HG03521 (cell line): Measurements from ENCODE around the gene CHTOP.
"Not testable (repeated sequence)": the region's sequence is repeated elsewhere in the genome, so short reads cannot be mapped to it uniquely, and the experiment has no call there.

ENCODE experiments used
- ATAC-seq: cut with Tn5 transposase; IDR thresholded peaks from one replicate; pipeline ENCODE4 v1.9.1; 2021; ENCODE audit warnings: mild to moderate bottlenecking, moderate library complexity; ENCODE audit not compliant: unreplicated experiment

Gene CHTOP

GRCh38 chr1:153630384-153630783 is 3.5 kb upstream of the CHTOP start:
- no peak for ATAC-seq

- ATAC-seq, result no peak
Measured at GRCh38 chr1:153631047-153632022, 2.5 kb upstream of the CHTOP start.

GRCh38 chr1:153633161-153633753 is 609 bp upstream of the CHTOP start:
- ATAC-seq, result no peak

- no peak for ATAC-seq
Measured at GRCh38 chr1:153635872-153636271, 2.0 kb downstream of the CHTOP start.

- ATAC-seq, result no peak
Measured at GRCh38 chr1:153636312-153636711, 2.4 kb downstream of the CHTOP start.

GRCh38 chr1:153638261-153638660 is 4.4 kb downstream of the CHTOP start:
- ATAC-seq, result no peak

- ATAC-seq, result no peak
Measured at GRCh38 chr1:153639280-153639679, 5.4 kb downstream of the CHTOP start.

- not testable (repeated sequence) for ATAC-seq
Measured at GRCh38 chr1:153640213-153640612, 6.3 kb downstream of the CHTOP start.

GRCh38 chr1:153640861-153641260 is 7.0 kb downstream of the CHTOP start:
- ATAC-seq, result no peak

- no peak for ATAC-seq
Measured at GRCh38 chr1:153642161-153642560, 8.3 kb downstream of the CHTOP start.

GRCh38 chr1:153643100-153643499 is 9.2 kb downstream of the CHTOP start:
- ATAC-seq, result no peak

- no peak for ATAC-seq
Measured at GRCh38 chr1:153643816-153644215, 9.9 kb downstream of the CHTOP start.

GRCh38 chr1:153646672-153647345 is 12.9 kb downstream of the CHTOP start:
- ATAC-seq, result no peak

- ATAC-seq, result no peak
Measured at GRCh38 chr1:153647346-153647714, 13.5 kb downstream of the CHTOP start.

- ATAC-seq, result no peak
Measured at GRCh38 chr1:153648000-153648643, 14.3 kb downstream of the CHTOP start.

GRCh38 chr1:153649137-153649862 is 15.4 kb downstream of the CHTOP start:
- no peak for ATAC-seq

- no peak for ATAC-seq
Measured at GRCh38 chr1:153649863-153650235, 16.0 kb downstream of the CHTOP start.

GRCh38 chr1:153651771-153652170 is 17.9 kb downstream of the CHTOP start:
- no peak for ATAC-seq

- no peak for ATAC-seq
Measured at GRCh38 chr1:153652805-153653500, 19.1 kb downstream of the CHTOP start.

- ATAC-seq, result no peak
Measured at GRCh38 chr1:153655333-153655732, 21.5 kb downstream of the CHTOP start.
